HG03378 (cell line): Measurements from ENCODE around the gene CXCL13.
"Not testable (repeated sequence)": the region's sequence is repeated elsewhere in the genome, so short reads cannot be mapped to it uniquely, and the experiment has no call there.

Experiments used
- ATAC-seq: cut with Tn5 transposase; IDR thresholded peaks from one replicate; pipeline ENCODE4 v1.9.1; 2021; ENCODE audit warnings: mild to moderate bottlenecking, moderate library complexity; ENCODE audit not compliant: unreplicated experiment

CXCL13 gene

GRCh38 chr4:77605210-77605902, at the start of gene CXCL13:
Gene CXCL13, plus strand, starts transcription at chr4:77605820. Its CDS starts 46 bp downstream, at chr4:77605866.
- no peak for ATAC-seq

GRCh38 chr4:77560170-77560569, 45.5 kb upstream of the CXCL13 start:
- no peak for ATAC-seq

GRCh38 chr4:77561720-77562119, 43.9 kb upstream of the CXCL13 start:
- ATAC-seq, result not testable (repeated sequence)

GRCh38 chr4:77564231-77564630, 41.4 kb upstream of the CXCL13 start:
- ATAC-seq, result no peak

- ATAC-seq, result no peak
Measured at GRCh38 chr4:77566148-77566547, 39.5 kb upstream of the CXCL13 start.

GRCh38 chr4:77567549-77567948, 38.1 kb upstream of the CXCL13 start:
- ATAC-seq, result no peak

GRCh38 chr4:77570508-77571214, 35.0 kb upstream of the CXCL13 start:
- not testable (repeated sequence) for ATAC-seq

GRCh38 chr4:77576351-77576750, 29.3 kb upstream of the CXCL13 start:
- ATAC-seq, result no peak

GRCh38 chr4:77578145-77578544, 27.5 kb upstream of the CXCL13 start:
- ATAC-seq, result no peak

- no peak for ATAC-seq
Measured at GRCh38 chr4:77579406-77580076, 26.1 kb upstream of the CXCL13 start.

- peak; percentile 66 for ATAC-seq
Measured at GRCh38 chr4:77581724-77582123, 23.9 kb upstream of the CXCL13 start.

- no peak for ATAC-seq
Measured at GRCh38 chr4:77582156-77582555, 23.5 kb upstream of the CXCL13 start.

GRCh38 chr4:77582711-77583110, 22.9 kb upstream of the CXCL13 start:
- ATAC-seq, result no peak

GRCh38 chr4:77586951-77587383, 18.7 kb upstream of the CXCL13 start:
- peak; percentile 99 for ATAC-seq

GRCh38 chr4:77590482-77590881, 15.1 kb upstream of the CXCL13 start:
- no peak for ATAC-seq

- ATAC-seq, result no peak
Measured at GRCh38 chr4:77591532-77591931, 14.1 kb upstream of the CXCL13 start.

- no peak for ATAC-seq
Measured at GRCh38 chr4:77593101-77593500, 12.5 kb upstream of the CXCL13 start.

GRCh38 chr4:77593993-77594392, 11.6 kb upstream of the CXCL13 start:
- ATAC-seq, result no peak

- ATAC-seq, result no peak
Measured at GRCh38 chr4:77595364-77595973, 10.2 kb upstream of the CXCL13 start.

- ATAC-seq, result no peak
Measured at GRCh38 chr4:77599378-77599777, 6.2 kb upstream of the CXCL13 start.
